Hematopoietic multipotent progenitor cell treated with erythropoietin and hydrocortisone succinate and interleukin-3 and kit ligand, for 8 days (in vitro differentiated cells): ENCODE results near the gene NOD2.
A peak's percentile ranks its signal among the peaks of the same experiment; 100 is the strongest.

ENCODE experiments used
- DNase-seq: peaks from one replicate; pipeline ENCODE4 v3.0.0-alpha.2; 2015

Gene NOD2

GRCh38 chr16:50743581-50744225, 50.3 kb downstream of the NOD2 start:
- DNase-seq: no peak

GRCh38 chr16:50744881-50745280, 51.5 kb downstream of the NOD2 start:
- DNase-seq: no peak

- no peak for DNase-seq
These were observed 52.5 kb downstream of the NOD2 start for GRCh38 chr16:50745940-50746339.

DNA sequence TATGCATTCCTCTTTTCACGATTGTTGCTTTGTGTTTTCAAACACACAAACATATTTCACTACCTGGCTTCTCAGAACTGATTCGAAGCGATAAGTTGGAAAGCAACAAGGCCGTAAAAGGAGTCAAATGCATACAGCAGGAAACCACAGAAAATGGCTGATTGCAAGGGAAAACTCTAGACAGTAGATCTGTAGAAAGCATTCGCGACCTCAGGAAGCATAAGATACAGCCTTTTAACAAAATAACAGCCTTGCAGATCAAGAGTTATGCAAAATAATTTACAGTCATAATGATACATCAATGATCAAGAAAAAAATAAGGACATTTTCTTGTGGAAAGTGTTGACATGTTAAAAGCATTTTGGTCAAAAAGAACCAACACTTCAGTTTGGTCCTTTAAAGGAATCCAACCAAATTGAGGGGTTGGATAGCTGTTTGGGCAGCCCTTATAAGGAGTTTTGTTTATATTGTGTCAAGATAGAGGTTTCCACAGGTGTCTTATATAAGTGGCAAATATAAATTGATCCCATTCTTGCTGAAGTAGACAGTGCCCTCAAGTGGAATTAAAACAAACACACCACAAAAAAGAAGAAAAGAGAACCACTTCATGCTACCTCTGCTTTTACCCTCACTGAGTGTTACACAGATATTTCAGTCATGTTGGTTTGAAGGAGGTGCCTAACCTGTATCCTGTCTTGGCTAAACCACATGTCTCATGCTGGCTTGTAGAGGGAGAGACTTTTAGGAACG, 54.0 kb downstream of the NOD2 start:
- DNase-seq: peak; percentile 67

- no peak for DNase-seq
These were observed 58.1 kb downstream of the NOD2 start for GRCh38 chr16:50751528-50751927.

DNA sequence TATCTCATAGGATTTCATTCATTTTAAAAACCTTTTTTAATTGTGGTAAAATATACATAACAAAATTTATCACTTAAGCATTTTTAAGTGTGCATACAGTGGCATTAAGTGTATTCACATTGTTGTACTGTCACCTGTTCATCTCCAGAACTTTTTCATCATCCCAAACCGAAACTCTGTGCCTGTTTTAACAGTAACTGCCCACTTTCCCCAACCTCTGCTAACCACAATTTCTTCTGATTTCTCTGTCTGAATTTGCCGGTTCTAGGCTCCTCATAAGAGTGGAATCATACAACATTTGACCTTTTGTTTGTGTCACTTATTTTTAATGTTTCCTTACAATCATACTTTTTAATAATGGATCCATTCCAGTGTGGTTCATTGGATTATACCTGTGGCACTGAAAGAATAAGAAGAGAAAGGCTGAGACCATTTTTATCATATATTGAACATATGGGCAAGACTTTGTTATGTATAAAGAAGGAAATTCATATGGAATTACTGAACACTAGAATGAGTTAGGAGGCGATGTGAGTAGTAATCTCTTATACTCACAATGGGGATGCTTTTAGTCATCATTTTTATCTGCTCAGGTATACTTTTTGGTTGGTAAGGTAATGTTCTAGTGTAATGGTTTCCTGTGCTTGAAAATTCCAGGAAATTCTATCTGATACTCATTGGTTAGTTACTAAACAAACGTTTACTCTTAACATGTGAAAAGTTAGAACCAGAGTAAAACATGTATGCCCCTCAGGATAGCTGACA, 59.2 kb downstream of the NOD2 start:
- no peak for DNase-seq

GRCh38 chr16:50756473-50756872, 63.1 kb downstream of the NOD2 start:
- DNase-seq: no peak

GRCh38 chr16:50761267-50761666, 67.9 kb downstream of the NOD2 start:
- DNase-seq: no peak

DNA sequence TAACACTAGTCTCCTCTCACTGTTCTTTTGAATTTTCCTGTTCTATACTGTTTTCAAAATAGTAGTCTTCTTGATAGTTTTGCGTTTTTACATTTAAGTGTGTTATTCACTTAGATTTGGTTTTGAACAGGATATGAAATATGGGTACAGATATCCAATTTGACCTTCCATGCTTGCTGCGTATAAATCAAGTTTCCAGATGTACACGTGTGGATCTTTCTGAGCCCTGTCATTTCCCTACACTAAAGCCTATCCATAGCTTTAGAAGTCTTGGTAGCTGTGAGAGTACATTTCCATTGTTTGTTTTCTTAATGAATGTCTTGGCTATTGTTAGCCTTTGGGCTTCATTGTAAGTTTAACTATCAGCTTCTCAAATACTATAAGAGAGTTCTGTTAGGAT, 68.8 kb downstream of the NOD2 start:
- no peak for DNase-seq

DNA sequence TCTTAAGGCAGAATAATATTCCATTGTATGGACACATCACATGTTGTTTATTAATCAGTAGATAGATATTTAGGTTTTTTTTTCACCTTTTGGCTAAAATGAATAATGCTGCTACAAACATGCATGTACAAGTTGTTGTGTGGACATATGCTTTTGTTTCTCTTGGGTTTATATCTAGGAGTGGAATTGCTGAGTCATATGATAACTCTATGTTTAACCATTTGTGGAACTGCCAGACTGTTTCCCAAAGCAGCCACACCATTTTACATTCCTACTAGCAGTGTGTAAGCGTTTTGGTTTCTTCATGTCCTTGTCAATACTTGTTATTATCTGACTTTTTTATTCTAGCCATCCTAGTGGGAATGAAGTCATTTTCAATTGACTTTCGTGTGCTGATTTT, 69.8 kb downstream of the NOD2 start:
- no peak for DNase-seq

DNA sequence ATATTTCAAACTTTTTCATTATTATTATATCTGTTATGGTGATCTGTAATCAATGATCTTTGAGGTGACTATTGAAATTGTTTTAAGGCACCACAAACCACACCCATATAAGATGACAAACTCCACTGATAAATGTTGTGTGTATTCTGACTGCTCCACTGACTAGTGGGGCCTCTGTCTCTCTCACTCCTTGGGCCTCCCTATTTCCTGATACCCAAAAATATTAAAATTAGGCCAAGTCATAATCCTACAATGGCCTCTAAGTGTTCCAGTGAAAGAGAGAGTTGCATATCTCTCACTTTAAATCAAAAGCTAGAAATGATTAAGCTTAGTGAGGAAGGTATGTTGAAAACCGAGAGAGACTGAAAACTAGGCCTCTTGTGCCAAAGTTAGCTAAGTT, 71.9 kb downstream of the NOD2 start:
- DNase-seq: no peak

GRCh38 chr16:50765861-50766260, 72.5 kb downstream of the NOD2 start:
- no peak for DNase-seq

- no peak for DNase-seq
These were observed 73.8 kb downstream of the NOD2 start for GRCh38 chr16:50767197-50767596.

DNA sequence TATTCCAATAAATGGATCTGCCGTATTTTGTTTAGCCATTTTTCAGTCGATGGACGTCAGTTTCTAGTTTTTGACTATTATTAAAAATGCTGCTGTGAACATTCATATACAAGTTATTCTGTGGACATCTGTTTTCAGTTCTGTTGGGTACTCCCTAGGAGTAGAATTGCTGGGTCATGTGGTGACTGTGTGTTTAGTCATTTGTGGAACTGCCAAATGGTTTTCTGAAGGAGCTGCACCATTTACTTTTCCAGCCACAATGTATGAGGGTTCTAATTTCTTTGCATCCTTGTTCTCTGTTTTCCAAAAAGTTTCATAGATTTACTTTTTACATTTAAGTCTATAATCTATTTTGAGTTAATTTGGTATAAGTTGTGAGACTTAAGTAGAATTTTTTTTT, 78.0 kb downstream of the NOD2 start:
- no peak for DNase-seq

DNA sequence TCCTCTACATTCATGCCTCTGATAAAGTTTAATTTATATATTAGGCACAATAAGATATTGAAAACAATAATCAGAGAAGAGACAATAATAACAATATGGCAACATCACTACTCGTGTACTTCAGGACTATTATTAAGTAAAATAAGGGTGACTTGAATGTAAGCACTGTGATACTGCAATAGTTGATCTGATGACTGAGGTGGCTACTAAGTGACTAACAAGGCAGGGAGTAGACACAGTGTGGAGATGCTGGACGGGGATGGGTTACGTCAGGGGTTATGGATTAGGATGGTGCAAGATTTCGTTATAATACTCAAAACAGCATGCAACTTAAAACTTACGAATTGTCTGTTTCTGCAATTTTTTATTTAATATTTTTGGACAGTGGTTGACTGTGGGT, 81.0 kb downstream of the NOD2 start:
- DNase-seq: no peak

DNA sequence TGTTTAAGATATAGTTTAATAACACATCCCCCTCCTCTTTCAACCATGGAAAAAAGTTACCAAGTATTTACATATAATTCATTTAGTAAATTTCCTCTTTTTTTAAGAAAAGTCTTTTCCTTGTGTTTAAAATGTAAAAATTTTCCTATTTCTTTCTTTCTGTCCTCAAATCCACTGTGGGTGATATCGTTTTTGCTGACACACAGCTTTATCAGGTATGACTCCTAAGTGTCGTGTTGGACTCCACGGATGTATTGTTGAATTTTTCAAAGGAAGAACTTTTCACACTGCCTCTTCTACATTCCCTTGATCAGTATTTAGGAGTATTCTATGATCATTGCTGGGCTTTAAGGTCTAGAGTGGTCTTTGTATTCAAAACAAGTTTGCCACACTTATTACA, 81.6 kb downstream of the NOD2 start:
- DNase-seq: no peak

GRCh38 chr16:50776037-50776436, 82.6 kb downstream of the NOD2 start:
- no peak for DNase-seq

GRCh38 chr16:50778284-50779163, 85.1 kb downstream of the NOD2 start:
- DNase-seq: no peak

DNA sequence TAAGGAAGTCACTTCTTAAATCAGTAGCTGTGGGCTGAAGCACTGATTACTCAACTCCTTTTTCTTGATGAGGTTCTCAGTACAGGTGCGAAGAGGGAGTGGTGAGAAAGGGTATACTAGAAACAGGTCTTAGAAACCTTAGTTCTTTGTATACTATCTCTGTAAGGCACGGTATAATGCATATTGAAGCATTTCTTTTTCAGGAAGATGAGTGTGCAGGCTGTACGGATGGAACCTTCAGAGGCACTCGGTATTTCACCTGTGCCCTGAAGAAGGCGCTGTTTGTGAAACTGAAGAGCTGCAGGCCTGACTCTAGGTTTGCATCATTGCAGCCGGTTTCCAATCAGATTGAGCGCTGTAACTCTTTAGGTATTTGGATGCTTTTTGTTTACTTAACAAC, 87.6 kb downstream of the NOD2 start:
- no peak for DNase-seq

GRCh38 chr16:50781518-50781917, 88.1 kb downstream of the NOD2 start:
- DNase-seq: no peak
